ENCODE results near the gene EIF4EBP2. TPM values are rescaled to one million over a fixed set of nuclear protein-coding genes. Genes with fewer than 3 reads are reported as not detected.

Gene EIF4EBP2
- total and polyA plus RNA-seq, 11 donors, result 20.6 to 150 (median 85.8) TPM

Other genes starting within 250 kb of the EIF4EBP2 start
- gene SAR1A, start 233.6 kb upstream of the EIF4EBP2 start, total RNA-seq, result 100 to 1,000 TPM in 2 of 9 donors, 10 to 100 TPM in 7; 47.6 to 117 (median 88.6) TPM
- gene SAR1A, start 233.6 kb upstream of the EIF4EBP2 start, polyA plus RNA-seq, result 10 to 100 TPM; 28.7 to 67.8 TPM
- gene PPA1, start 170.7 kb upstream of the EIF4EBP2 start, total RNA-seq, result 100 to 1,000 TPM in 3 of 9 donors, 10 to 100 TPM in 6; 61.1 to 151 (median 81.0) TPM
- gene PPA1, start 170.7 kb upstream of the EIF4EBP2 start, polyA plus RNA-seq, result 100 to 1,000 TPM in 1 of 2 donors, 10 to 100 TPM in 1; 89.5 to 143 TPM
- under 1 TPM in 1 of 9 donors, not detected in 8; 0.52 TPM for gene NPFFR1, start 120.1 kb upstream of the EIF4EBP2 start, total RNA-seq
- not detected for gene NPFFR1, start 120.1 kb upstream of the EIF4EBP2 start, polyA plus RNA-seq
- 10 to 100 TPM; 32.7 to 92.2 (median 60.2) TPM for gene LRRC20, start 21.5 kb upstream of the EIF4EBP2 start, total RNA-seq
- 10 to 100 TPM; 24.8 to 28.4 TPM for gene LRRC20, start 21.5 kb upstream of the EIF4EBP2 start, polyA plus RNA-seq
- under 1 TPM in 2 of 9 donors, not detected in 7; 0.22 to 0.37 TPM for gene NODAL, start 37.5 kb downstream of the EIF4EBP2 start, total RNA-seq
- not detected for gene NODAL, start 37.5 kb downstream of the EIF4EBP2 start, polyA plus RNA-seq
- 10 to 100 TPM in 1 of 9 donors, 1 to 10 TPM in 8; 3.2 to 12.3 (median 6.7) TPM for gene PALD1, start 74.6 kb downstream of the EIF4EBP2 start, total RNA-seq
- 1 to 10 TPM; 2.7 to 4.7 TPM for gene PALD1, start 74.6 kb downstream of the EIF4EBP2 start, polyA plus RNA-seq
- gene PRF1, start 198.6 kb downstream of the EIF4EBP2 start, total RNA-seq, result 10 to 100 TPM in 1 of 9 donors, 1 to 10 TPM in 4, under 1 TPM in 4; 0.50 to 19.4 (median 1.4) TPM
- 1 to 10 TPM in 1 of 2 donors, under 1 TPM in 1; 0.68 to 1.0 TPM for gene PRF1, start 198.6 kb downstream of the EIF4EBP2 start, polyA plus RNA-seq